ENCODE data around the gene ASIC4. TPM values are rescaled to one million over a fixed set of nuclear protein-coding genes. Genes with fewer than 3 reads are reported as not detected.
A peak's percentile ranks its signal among the peaks of the same experiment; 100 is the strongest.

ASIC4 gene
- polyA plus RNA-seq, 3 donors: 0.12 to 0.29 (median 0.26) TPM

DNA sequence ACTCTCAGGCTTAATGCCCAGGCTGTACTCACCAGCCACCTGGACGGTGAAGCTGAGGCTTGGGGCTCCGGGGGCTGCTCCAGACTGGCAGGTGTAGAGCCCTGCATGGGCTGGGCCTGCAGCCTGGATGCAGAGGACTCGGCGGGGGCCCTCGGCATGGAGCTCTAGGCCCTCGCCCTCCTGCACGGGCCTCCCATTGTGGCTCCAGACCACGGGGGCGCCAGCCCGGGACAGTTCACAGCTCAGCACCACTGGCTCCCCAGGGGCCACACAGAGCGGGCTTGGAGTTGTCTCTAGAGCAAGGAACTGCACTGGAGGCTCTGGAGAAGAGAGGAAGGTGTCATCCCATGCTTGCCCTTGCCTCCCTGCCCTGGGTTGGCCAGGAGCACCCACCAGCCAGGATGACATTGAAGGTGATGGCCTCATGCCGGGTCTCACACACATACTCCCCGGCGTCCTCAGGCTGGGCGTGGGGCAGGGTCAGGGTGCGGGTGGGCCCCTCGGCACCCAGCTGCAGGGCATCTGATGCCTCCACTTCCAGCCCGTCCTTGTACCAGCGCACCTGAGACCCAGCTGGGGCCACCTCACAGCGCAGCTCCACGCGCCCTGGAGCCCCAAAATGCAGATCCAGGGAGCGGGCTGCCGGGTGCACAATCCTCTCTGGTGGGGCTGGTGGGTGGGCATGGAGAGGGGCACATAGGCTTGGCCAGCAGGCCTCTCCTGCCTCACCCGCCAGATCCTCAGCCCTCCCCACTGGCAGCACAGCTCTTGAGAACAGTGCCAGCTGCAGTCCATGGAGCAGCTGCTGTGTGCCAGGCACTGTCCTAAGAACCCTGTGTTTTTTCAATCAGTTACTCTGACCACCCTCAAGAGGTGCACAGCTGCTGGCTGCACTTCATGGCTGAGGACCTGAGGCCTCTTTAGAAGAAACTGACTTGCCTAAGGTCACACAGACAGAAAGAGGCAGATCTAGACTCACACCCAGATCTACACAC lies 43.8 kb downstream of the ASIC4 start:
- DNase-seq (ENCODE audit: extremely low read depth in 1 of 11, low read depth in 9 of 11, low spot score in 4 of 11): no peak

DNA sequence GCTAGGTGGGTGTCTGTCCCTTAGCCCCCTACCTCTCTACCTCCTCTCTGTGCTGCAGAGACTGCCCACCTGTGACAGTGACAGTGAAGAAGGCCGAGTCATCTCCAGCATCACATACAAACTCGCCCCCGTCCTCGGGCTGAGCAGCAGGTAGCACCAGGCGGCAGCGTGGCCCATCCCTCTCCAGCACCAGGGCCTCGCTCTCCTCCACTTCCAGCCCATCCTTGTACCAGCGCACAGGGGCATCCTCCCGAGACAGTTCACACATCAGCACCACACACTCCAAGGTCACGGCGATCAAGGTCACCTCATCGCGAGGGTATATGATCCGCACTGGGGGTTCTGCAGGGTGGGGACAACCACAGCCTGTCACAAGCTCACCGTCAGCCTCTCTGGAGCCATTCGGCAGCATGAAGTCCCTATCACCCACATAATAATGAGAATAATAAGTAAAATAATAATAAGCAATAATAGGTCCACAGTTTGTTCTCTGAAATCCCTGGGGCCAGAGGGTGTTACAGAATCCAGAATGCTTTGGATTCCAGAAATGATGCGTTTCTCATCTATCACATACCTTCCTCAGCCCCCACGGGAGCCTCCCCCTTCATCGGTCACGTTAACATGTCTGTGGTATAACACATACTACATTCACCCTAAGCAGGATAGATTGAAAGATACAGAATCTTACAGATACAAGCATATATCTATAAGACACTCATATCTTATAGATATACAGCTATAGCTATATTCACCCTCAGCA lies 45.1 kb downstream of the ASIC4 start:
- no peak for DNase-seq (ENCODE audit: extremely low read depth in 1 of 11, low read depth in 9 of 11, low spot score in 4 of 11)

DNA sequence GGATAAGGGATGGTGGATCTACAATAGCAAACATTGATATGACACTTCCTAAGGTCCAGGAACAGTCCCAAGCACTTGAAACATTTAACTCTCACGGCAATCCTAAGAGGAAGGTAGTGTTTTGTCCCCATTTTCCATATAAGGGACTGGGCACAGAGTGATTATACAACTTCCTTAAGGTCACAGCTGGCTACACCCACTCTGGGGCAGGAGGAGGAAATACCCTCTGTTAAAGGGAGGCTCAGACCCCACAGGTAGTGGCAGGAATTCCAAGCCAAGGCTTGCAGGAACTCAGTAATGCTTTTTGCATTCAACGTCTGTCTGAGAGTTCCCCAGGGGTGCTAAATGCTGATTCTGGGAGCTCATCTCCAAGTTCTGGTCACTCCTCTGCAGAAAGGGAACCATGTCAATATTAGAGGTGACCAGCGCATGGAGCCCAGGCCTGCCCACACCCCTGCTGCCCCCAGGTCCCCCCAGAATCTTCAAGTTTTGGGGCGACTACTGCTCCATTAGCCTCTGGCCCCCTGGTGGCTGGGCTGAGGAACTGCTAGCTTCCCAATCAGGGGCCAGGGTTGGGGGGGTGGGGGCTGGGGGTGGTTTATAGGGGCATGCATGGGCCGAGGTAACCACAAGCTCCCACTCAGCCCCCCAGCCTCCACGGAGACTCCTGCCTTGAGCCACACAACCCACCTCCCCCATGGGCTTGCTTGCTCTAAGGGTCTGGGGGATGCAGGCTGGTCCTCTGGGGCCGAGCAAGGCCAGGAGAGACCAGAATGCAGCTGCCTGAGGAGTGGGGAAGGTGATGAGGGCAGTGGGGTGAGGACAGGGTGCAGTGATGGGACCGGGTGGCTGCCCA lies 46.0 kb downstream of the ASIC4 start:
- no peak for DNase-seq (ENCODE audit: extremely low read depth in 1 of 11, low read depth in 9 of 11, low spot score in 4 of 11)

DNA sequence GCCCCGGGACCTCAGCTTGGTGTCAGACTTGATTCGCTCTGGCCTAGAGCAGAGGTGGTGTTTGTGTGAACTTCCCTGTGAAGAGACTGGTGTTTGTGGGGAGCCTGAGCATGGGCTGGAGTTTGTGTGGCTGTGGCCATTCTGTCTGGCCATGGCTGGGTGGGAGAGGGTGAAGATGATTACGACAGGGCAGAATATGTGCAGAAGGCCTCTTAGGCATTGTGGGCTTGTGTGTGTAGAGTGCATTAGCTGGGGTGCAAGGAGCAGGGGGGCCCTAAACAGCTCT lies 46.6 kb downstream of the ASIC4 start:
- DNase-seq (ENCODE audit: extremely low read depth in 1 of 11, low read depth in 9 of 11, low spot score in 4 of 11): no peak

DNA sequence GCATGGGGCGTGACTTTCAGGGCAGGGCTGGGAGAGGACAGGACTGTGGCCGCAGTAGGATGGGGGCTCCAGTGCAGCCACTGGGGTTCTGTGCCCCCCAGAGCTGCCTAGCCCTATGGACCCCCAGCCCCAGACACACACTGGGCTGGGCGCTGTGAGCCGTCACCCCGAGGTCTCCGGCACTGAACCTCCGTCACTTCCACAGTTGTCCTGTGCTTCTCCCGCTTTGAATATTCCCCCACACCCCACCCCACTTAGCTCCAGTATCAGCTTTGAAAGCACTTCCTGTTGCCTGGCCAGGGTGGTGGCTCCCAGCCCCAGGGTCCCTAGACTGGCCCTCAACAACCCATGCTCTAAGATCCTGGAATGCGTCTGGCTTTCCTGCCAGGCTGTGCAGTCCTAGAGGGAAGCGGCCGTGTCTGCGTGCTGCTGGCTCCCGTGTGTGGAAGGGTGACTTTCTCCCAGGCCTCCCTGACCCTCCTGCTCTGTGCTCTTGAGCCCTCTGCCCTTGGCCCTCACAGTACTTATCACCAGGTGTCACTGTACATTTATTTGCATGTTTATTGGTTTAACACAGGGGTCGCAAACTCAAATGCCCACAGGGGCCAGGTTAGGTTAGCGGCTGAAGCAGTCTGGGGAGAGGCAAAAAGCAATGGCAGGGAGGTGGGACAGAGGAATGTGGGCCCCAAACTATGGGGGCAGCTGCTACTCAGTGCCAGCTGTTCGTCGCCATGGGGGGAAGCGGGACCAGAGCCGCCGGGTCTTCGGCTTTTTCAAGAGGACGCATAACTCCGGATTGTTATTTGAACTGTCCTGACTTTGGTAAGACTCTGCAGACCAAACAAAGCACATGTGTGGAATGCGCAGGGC lies 47.1 kb downstream of the ASIC4 start:
- no peak for DNase-seq (ENCODE audit: extremely low read depth in 1 of 11, low read depth in 9 of 11, low spot score in 4 of 11)

DNA sequence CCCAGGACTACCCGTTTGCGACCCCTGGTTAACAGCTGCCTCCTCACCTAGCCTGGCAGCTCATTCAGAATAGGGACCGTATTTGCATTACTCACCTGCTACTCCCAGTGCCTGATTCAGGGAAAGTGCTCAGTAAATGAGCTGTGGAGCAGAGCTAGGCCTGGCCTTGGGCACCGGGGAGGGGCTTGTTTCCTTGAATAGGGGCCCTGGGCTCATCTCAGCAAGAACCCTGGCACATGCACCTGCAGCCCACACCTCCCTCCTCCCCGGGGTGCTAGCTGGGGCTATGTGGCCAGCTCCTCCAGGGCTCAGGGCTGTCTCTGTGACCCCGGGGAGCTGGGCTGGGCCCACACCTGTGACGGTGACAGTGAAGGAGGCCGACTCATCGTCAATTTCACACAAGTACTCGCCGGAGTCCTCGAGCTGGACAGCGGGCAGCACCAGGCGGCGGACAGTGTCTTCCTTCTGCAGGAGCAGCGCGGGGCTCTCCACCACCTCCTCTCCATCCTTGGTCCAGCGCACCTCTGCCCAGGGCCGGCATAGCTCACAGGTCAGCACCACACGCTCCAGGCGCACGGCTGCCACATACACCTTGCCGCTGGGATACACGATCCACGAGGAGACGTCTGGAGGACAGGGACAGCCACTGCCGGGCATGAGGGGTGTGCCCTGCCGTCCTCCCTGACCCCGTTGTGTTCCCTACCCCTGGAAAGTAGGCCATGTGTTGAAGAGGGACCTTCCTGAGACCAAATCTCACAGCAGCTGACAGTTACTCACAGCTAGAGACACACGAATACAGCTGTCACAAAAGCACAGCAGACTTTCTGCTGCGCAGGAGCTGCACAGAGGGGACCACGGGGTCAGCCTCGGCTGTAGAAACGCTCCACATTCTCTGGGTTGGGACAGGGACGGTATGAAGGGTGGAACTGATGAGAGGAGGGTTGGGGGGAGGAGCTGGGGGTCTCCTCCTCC lies 48.1 kb downstream of the ASIC4 start:
- DNase-seq (ENCODE audit: extremely low read depth in 1 of 11, low read depth in 9 of 11, low spot score in 4 of 11): no peak

DNA sequence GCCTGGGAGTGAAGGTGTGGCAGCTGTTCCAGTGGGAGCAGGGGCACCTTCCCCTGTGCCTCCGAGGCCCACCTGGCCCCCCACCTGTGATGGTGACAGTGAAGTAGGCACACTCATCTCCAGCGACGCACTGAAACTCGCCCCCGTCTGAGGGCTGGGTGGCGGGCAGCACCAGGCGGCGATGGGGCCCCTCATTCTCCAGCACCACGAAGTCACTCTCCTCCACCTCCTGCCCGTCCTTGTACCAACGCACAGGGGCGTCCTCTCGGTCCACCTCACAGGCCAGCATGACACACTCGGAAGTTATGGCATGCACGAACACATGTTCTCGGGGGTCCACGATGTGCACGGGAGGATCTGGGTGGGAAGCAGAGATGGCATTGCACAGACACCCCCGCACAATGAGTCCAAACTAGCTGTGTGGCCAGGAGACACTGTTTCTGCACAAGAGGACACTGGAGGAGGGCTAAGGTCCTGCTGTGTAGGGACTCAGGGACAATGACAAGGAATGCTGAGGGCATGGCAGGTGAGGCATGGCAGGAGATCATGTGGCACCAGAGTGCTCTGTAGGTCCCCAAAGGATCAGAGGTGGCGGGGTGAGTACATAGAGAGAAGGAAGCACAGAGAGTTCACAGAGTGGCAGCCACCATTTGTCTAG lies 49.1 kb downstream of the ASIC4 start:
- no peak for DNase-seq (ENCODE audit: extremely low read depth in 1 of 11, low read depth in 9 of 11, low spot score in 4 of 11)

DNA sequence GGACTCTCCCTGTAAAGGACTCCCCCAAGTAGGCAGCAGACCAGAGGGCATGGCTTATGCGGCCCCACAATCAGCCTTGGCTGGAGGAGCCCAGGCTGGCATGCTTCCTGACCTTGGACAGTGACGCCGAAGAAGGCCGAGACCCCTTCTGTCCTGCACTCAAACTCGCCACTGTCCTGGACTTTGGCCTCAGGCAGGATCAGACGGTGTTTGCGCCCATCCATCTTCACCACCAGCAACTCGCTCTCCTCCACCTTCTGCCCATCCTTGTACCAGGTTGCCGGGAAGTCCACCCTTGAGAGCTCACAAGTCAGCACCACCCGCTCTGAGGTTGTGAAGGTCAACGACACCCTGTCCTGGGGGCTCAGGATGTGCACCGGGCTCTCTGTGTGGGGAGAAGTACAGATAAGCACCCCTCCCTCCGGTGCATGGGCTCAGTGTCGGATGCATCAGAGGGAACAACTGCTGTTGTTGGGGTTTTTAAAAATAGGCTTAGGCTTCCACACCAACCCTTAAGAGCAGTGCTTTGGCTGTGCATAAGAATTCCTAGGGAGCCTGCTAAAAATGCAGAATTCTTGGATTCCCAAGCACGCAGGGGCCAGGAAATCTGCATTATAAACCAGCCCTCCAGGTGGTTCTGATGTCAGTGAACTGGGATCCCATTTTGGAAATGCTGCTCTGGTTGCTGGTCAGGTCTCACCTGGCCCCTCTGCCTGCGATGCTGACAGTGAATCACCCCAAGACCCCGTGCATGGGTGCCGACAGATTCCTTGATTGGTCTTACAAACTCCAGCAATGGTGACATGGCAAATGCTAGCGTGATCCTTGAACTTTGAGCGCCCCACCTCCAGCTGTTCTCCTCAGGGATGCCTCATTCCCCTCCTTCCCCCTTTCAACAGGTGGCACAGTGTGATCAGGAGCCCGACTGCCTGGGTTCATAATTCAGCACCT lies 51.1 kb downstream of the ASIC4 start:
- no peak for DNase-seq (ENCODE audit: extremely low read depth in 1 of 11, low read depth in 9 of 11, low spot score in 4 of 11)

DNA sequence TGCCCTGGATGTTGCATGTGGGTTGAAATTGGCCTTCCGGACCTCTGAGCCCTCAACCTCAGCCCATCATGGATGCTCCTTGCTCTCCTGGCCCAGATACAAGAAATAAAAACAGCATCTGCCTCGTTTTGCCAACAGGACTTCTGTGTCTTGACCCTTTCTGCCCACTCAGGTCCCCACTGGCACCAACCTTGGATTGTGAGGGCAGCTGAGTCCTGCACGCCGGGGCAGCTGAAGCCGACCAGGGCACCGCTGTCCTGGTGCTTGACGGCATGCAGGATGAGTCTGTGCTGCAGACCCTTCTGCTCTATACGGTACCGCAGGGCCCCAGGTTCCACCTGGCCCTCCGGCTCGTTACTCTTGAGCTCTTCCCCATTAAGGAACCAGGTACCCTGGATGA lies 52.4 kb downstream of the ASIC4 start:
- DNase-seq (ENCODE audit: extremely low read depth in 1 of 11, low read depth in 9 of 11, low spot score in 4 of 11): no peak

DNA sequence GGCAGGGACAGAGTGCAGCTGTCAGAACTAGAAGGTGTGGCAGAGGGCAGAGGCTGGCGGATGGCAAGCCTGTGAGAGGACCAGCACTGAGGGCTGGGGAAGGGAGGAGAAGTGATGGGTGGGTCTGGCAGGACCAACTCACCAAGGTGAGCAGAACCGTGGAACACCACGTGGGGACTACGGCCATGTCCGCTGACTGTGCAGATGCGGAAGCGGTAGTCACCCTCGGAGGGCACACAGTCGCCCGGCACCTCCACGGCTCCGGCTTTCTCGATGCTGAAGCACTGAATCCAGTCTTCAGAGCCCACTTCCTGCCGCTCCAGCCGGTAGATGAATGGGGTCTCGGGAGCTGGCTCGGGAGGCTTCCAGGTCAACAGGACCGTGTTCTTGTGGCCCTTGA lies 52.8 kb downstream of the ASIC4 start:
- DNase-seq (ENCODE audit: extremely low read depth in 1 of 11, low read depth in 9 of 11, low spot score in 4 of 11): no peak

DNA sequence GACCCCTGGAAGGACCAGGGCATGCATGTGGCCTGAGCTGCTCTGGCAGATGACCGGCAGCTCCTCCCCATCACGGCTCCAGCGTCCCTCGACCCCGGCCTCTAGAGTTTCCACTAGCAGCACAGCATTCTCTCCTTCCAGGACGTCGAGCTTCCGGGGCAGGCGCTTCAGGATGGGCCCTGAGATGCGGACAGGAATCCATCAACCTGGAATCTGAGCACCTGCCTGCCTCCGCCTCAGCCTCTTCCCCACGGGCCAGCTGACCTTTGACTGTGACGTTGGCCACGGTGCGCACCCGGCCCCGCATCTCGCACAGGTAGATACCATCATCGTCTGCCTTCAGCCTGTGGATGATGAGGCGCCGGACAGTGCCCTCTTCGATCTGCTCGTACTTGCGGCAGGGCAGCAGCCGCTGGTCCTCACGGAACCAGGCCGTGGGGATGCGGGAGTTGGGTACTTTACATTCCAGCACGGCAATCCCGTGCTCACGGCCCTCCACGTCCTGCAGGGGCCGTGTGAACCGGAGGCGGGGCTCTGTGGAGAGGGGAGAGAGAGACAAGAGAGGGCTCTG lies 53.6 kb downstream of the ASIC4 start:
- no peak for DNase-seq (ENCODE audit: extremely low read depth in 1 of 11, low read depth in 9 of 11, low spot score in 4 of 11)

DNA sequence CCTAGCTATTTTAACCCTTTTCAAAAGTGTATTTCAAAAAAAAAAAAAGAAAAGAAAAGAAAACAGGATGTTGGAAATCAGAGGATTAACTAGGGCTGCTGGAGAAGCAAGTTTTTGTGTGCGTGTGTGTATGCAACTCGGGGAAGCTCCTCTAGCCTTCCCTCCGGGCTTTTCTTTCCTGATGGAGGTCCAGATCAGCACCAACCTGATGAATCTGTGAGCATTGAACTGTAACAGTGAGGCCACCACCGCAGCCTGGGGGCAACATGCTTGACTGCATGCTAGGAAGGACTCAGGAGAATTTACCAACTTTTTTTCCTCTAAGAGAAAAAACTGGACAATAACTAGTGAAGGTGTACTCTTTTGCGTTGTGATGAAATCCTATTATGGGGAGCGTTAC lies 54.8 kb downstream of the ASIC4 start:
- peak in 1 of 11 donors; percentile 32 for DNase-seq (ENCODE audit: extremely low read depth in 1 of 11, low read depth in 9 of 11, low spot score in 4 of 11)

DNA sequence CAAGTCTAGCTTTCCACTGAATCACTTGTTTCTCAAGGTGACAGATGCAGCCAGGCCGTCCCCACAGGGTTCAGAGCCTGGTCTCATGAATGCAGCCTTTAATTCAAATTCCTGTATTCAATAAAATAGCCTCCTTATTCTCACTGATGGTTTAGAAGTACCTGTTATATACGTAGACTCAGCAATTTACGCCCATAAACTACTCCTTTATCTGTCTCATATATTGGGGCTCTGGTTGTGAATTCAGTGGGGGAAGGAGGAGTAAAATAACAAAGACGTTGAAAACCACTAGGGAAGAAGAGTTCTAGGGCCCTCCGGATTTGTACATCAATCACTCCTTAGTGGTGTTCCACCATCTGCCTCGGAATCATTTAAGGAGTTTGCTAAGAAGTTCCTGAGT lies 55.4 kb downstream of the ASIC4 start:
- DNase-seq (ENCODE audit: extremely low read depth in 1 of 11, low read depth in 9 of 11, low spot score in 4 of 11): no peak

DNA sequence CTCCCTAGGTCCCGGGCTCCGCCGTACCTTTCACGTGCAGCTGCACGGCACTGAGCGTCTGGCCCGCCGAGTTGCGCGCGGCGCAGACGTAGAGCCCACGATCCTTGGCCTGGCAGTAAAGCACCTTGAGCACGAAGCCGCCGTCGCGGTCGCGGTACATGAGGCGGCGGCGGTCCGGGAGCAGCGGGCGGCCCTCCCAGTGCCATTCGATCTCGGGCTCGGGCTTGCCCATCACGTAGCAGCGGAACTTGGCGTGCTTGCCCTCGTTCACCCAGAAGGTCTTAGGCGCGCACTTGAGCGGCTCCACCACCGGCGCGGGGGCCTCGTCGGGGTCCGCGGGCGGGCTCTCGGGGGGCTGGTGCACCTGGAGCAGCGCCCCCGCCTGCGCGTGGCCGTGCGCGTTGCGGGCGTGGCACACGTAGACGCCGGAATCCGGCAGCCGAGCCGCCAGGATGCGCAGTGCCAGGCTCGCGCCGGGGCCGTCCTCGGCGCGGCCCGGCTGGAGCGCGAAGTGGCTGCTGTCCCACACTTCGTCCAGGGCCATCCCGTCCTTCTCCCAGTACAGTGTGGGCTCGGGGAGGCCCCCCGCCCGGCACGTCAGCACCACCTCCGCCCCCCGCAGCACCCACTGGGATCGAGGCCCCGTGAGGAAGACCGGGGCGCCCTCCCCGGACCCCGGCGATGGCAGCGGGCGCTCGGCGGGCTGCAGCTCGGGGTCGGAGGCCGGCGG lies 56.1 kb downstream of the ASIC4 start:
- DNase-seq (ENCODE audit: extremely low read depth in 1 of 11, low read depth in 9 of 11, low spot score in 4 of 11): no peak

DNA sequence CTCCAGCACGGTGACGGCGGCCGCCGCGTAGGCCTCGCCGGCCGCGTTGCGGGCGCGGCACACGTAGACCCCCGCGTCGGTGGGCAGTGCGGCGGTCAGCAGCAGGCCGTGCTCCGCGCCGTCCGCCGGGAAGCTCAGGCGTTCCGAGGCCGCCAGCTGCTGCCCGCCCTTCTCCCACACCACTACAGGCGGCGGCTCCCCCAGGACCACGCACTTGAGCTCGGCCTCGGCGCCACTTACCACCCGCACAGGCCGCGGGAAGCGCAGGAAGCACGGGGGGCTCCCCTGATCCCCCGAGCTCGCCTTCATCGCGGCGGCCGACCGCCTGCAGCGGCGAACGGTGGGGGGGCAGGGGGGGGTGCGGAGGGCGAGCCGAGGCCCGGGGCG lies 56.6 kb downstream of the ASIC4 start:
- DNase-seq (ENCODE audit: extremely low read depth in 1 of 11, low read depth in 9 of 11, low spot score in 4 of 11): no peak

Measured in renal cortex interstitium (tissue), 11 donors.